SK-N-SH (cell line): ENCODE results near the gene LIPM. TPM values are rescaled to one million over a fixed set of nuclear protein-coding genes. Genes with fewer than 3 reads are reported as not detected.

ENCODE experiments used
- CTCF ChIA-PET: fragments of 300-600, 350-600 bp; formaldehyde crosslinking; extraction: SDS; loops from one replicate; lab custom pipeline; 2021; lab: Yijun Ruan, JAX
- POLR2A ChIA-PET: fragments of 350-600 bp; sonication (Branson Sonifier 250); formaldehyde crosslinking; extraction: SDS; loops from one replicate; lab custom pipeline; 2020; ENCODE audit warnings: antibody characterized with exemption, inconsistent platforms; lab: Yijun Ruan, JAX
- DNase-seq: peaks from one replicate; pipeline ENCODE4 v3.0.0; 2012
- H2AFZ ChIP-seq: fragments of 200-600 bp; sonication (generic); 2 replicates; pipeline ENCODE4 v1.8.1; 2016; ENCODE audit warnings: antibody characterized with exemption, mild to moderate bottlenecking, low read depth
- H3F3A ChIP-seq: fragments of 200-600 bp; sonication (generic); replicated peaks from 2 replicates; pipeline ENCODE3; 2016; ENCODE audit warnings: antibody characterized with exemption, mild to moderate bottlenecking; ENCODE audit not compliant: insufficient read depth
- H3K27ac ChIP-seq, 2 experiments: fragments of 200-500 bp in 1 of 2; fragments of 200-600 bp in 1 of 2; sonication (Bioruptor generic) in 1 of 2; sonication (generic), shearing (Covaris generic) in 1 of 2; 2 replicates each; pipeline versions ENCODE4 v1.5.1 to v1.6.1; 2014 to 2016; ENCODE audit warnings: low read depth in 2 of 2, inconsistent platforms in 1 of 2, low read length in 1 of 2, mild to moderate bottlenecking in 1 of 2, mixed read lengths in 1 of 2
- H3K27me3 ChIP-seq: fragments of 200-600 bp; sonication (generic), shearing (Covaris generic); 2 replicates; pipeline ENCODE4 v1.6.1; 2016; ENCODE audit warnings: mixed run types; ENCODE audit not compliant: insufficient read depth
- H3K36me3 ChIP-seq, 2 experiments: fragments of 200-500 bp in 1 of 2; fragments of 200-600 bp in 1 of 2; sonication (Bioruptor generic) in 1 of 2; sonication (generic) in 1 of 2; replicated peaks in 1 of 2; 2 replicates each; pipeline versions ENCODE3 to v1.5.1; 2014 to 2016; ENCODE audit warnings: low read length in 1 of 2, mild to moderate bottlenecking in 1 of 2; ENCODE audit not compliant: insufficient read depth in 2 of 2, control insufficient read depth in 1 of 2
- H3K4me1 ChIP-seq, 2 experiments: fragments of 200-500 bp in 1 of 2; fragments of 200-600 bp in 1 of 2; sonication (Bioruptor generic) in 1 of 2; sonication (generic), shearing (Covaris generic) in 1 of 2; 2 replicates each; pipeline versions ENCODE4 v1.5.1 to v1.6.1; 2014 to 2016; ENCODE audit warnings: low read depth in 1 of 2, low read length in 1 of 2, mixed run types in 1 of 2; ENCODE audit not compliant: insufficient read depth in 2 of 2, control insufficient read depth in 1 of 2
- H3K4me2 ChIP-seq: fragments of 200-600 bp; sonication (generic), shearing (Covaris generic); 2 replicates; pipeline ENCODE4 v1.6.1; 2017; ENCODE audit warnings: mixed run types
- H3K4me3 ChIP-seq, 2 experiments: fragments of 200-500 bp in 1 of 2; fragments of 200-600 bp in 1 of 2; sonication (Bioruptor generic) in 1 of 2; sonication (generic), shearing (Covaris generic) in 1 of 2; 2 replicates each; pipeline versions ENCODE4 v1.5.1 to v1.8.1; 2014 to 2016; ENCODE audit warnings: low read depth in 2 of 2, inconsistent platforms in 1 of 2, low read length in 1 of 2, mild to moderate bottlenecking in 1 of 2, mixed read lengths in 1 of 2, moderate library complexity in 1 of 2
- H3K79me2 ChIP-seq: fragments of 200-600 bp; sonication (generic); 2 replicates; pipeline ENCODE4 v1.8.1; 2017; ENCODE audit warnings: mild to moderate bottlenecking; ENCODE audit not compliant: insufficient read depth
- H3K9ac ChIP-seq: fragments of 200-600 bp; sonication (generic); 2 replicates; pipeline ENCODE4 v1.6.1; 2017; ENCODE audit warnings: mixed run types
- H3K9me2 ChIP-seq: fragments of 200-600 bp; sonication (generic); 2 replicates; pipeline ENCODE4 v1.6.1; 2017; ENCODE audit warnings: mixed run types
- H3K9me3 ChIP-seq: fragments of 200-600 bp; sonication (generic); 2 replicates; pipeline ENCODE4 v1.6.1; 2017; ENCODE audit warnings: mixed run types, mild to moderate bottlenecking, moderate library complexity
- H4K20me1 ChIP-seq: fragments of 200-600 bp; sonication (generic); 2 replicates; pipeline ENCODE4 v1.6.1; 2017; ENCODE audit warnings: mild to moderate bottlenecking, mixed run types; ENCODE audit not compliant: insufficient read depth
- ELF1 ChIP-seq: IDR thresholded peaks from 2 replicates; pipeline ENCODE4 v1.4.0; 2012
- FOSL2 ChIP-seq: IDR thresholded peaks from 2 replicates; pipeline ENCODE4 v1.4.0; 2012; ENCODE audit warnings: low read depth, mild to moderate bottlenecking, moderate library complexity, borderline replicate concordance
- MEF2A ChIP-seq: IDR thresholded peaks from 2 replicates; pipeline ENCODE4 v1.4.0; 2012; ENCODE audit warnings: low read depth, borderline replicate concordance
- MXI1 ChIP-seq: IDR thresholded peaks from 2 replicates; pipeline ENCODE4 v1.6.1; 2012; ENCODE audit warnings: mild to moderate bottlenecking, low read depth, low read length, improper control_type of control experiment
- POLR2AphosphoS5 ChIP-seq: IDR thresholded peaks from 2 replicates; pipeline ENCODE4 v1.6.1; 2012; ENCODE audit warnings: low read depth, low read length
- RAD21 ChIP-seq: IDR thresholded peaks from 2 replicates; pipeline ENCODE4 v1.6.1; 2012; ENCODE audit warnings: mild to moderate bottlenecking, low read length
- REST ChIP-seq: IDR thresholded peaks from 2 replicates; pipeline ENCODE4 v1.6.1; 2012; ENCODE audit warnings: mild to moderate bottlenecking, low read depth, low read length, moderate library complexity
- RFX5 ChIP-seq: IDR thresholded peaks from 2 replicates; pipeline ENCODE4 v1.6.1; 2012; ENCODE audit warnings: mild to moderate bottlenecking, improper control_type of control experiment, low read length
- SIN3A ChIP-seq: IDR thresholded peaks from 2 replicates; pipeline ENCODE4 v1.6.1; 2012; ENCODE audit warnings: low read depth, mild to moderate bottlenecking, low read length, moderate library complexity, borderline replicate concordance
- TAF1 ChIP-seq: IDR thresholded peaks from 2 replicates; pipeline ENCODE4 v1.6.1; 2012; ENCODE audit warnings: low read depth, mild to moderate bottlenecking, low read length, moderate library complexity, borderline replicate concordance
- TEAD4 ChIP-seq: IDR thresholded peaks from 2 replicates; pipeline ENCODE4 v1.4.0; 2012; ENCODE audit warnings: mild to moderate bottlenecking, borderline replicate concordance; ENCODE audit not compliant: insufficient read depth
- ZBTB33 ChIP-seq: IDR thresholded peaks from 2 replicates; pipeline ENCODE4 v1.4.0; 2012; ENCODE audit warnings: low read depth, borderline replicate concordance
- WGBS: methylation state at CpG from one replicate; pipeline ENCODE4 v1.1.6; 2017; ENCODE audit warnings: low lambda C conversion rate; 5-methylcytosine and 5-hydroxymethylcytosine counted together
- polyA plus RNA-seq, 3 experiments: library from polyadenylated mRNA; depleted of rRNA; stranded (reverse); fragments of >200 nt; gene quantifications; 2 replicates each; pipeline ENCODE4 v1.2.3, GENCODE V29; 2012
- TF ChIP-seq, protein P1 (sequence below): IDR thresholded peaks from 2 replicates; pipeline ENCODE4; 2012
- TF ChIP-seq, protein P2 (sequence below): fragments of 150-350 bp; IDR thresholded peaks from 2 replicates; pipeline ENCODE4 v1.6.1; 2017; ENCODE audit warnings: antibody characterized with exemption, low read length, low read depth, borderline replicate concordance

Gene LIPM
- polyA plus RNA-seq, 1 of the 3 experiments (the other 2 are of a cell fraction): not detected

- Histone ChIP-seq H3K4me2 (no peak overlapping the region), H3K79me2 (no peaks in the 10 kb centered on the region), H4K20me1 (no peaks in the 10 kb centered on the region), H3K9me3 (peaks cover 6% of the 10 kb centered on the region; the same call in 1 of the 2 replicates), H3K27me3 (no peaks in the 10 kb centered on the region), H3K4me1 (no peaks in the 10 kb centered on the region; a peak in 2 of 4 replicates), H2AFZ (no peak overlapping the region), H3K9me2 (no peaks in the 10 kb centered on the region), H3K36me3 (no peaks in the 10 kb centered on the region), H3K27ac (no peak overlapping the region), H3F3A (peaks cover 4% of the 10 kb centered on the region), H3K4me3 (no peak overlapping the region), H3K9ac (no peak overlapping the region)
- ChIA-PET CTCF (interaction anchor here (0.7 to 1.2 kb wide), 5 partner anchors 13 to 228 kb away, joined by 3 to 6 read pairs (median 3); no protein-coding TSS in a partner anchor), POLR2A (no interaction called here)
- TF ChIP-seq ZBTB33 (no peak), TAF1 (no peak), SIN3A (no peak), RAD21 (no peak), TEAD4 (no peak), MEF2A (no peak), ELF1 (no peak), POLR2AphosphoS5 (no peak), REST (no peak), RFX5 (no peak), FOSL2 (no peak), MXI1 (no peak)
- TF ChIP-seq, protein P1, sequence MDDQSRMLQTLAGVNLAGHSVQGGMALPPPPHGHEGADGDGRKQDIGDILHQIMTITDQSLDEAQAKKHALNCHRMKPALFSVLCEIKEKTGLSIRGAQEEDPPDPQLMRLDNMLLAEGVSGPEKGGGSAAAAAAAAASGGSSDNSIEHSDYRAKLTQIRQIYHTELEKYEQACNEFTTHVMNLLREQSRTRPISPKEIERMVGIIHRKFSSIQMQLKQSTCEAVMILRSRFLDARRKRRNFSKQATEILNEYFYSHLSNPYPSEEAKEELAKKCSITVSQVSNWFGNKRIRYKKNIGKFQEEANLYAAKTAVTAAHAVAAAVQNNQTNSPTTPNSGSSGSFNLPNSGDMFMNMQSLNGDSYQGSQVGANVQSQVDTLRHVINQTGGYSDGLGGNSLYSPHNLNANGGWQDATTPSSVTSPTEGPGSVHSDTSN: no peak
- TF ChIP-seq, protein P2, sequence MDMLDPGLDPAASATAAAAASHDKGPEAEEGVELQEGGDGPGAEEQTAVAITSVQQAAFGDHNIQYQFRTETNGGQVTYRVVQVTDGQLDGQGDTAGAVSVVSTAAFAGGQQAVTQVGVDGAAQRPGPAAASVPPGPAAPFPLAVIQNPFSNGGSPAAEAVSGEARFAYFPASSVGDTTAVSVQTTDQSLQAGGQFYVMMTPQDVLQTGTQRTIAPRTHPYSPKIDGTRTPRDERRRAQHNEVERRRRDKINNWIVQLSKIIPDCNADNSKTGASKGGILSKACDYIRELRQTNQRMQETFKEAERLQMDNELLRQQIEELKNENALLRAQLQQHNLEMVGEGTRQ: no peak
- DNase-seq: no peak
- WGBS: 92% methylated on average over 4 of the region's 4 CpGs
Measured at GRCh38 chr10:88792661-88793060, 9.9 kb upstream of the LIPM start.
